G401 (cell line): Measurements from ENCODE around the gene WDR45. TPM values are rescaled to one million over a fixed set of nuclear protein-coding genes. Genes with fewer than 3 reads are reported as not detected.

Experiments
- DNase-seq: peaks from one replicate; pipeline ENCODE4 v3.0.0-alpha.2; 2015; ENCODE audit warnings: low spot score
- in situ Hi-C: cut with HindIII; loops from 2 replicates; pipeline ENCODE4 v1.10.0; 2016; ENCODE audit warnings: low sequenced_read_pairs, mixed read lengths
- total RNA-seq: library from RNA; depleted of rRNA; stranded (reverse); fragments of >200 nt; shearing (Covaris generic); gene quantifications from 2 replicates; pipeline ENCODE4 v1.2.3, GENCODE V29; 2014; rRNA removed

Gene WDR45
- total RNA-seq, 1 experiment from 2014 or later = 18.6 TPM

DNA sequence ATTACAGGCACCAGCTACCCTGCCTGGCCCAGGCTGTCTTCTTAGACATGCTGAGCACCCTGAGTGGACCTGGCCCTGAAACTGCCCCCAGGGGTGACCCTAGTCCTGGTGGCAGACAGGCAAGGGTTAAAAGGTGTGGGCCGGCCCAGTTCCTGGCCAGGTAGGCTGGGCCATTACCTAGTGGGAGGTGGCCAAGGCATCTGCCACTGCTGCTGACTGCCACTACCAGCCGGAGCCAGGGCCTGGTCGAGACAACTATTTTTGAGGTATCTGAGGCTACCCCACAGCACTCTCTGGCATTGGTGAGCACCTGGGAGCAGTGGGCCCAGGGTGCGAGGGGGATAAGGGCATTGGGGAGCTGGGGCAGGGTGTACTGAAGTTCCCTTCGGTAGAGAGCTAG is 20.9 kb downstream of the WDR45 start, which contains the start of gene CCDC120:
Gene CCDC120 (plus strand): TSS at position 206 of the 400 bp plus-strand sequence. CDS start 3,043 bp downstream, outside the sequence.
- in situ Hi-C loops = no loop called here
- peak; percentile 61 for DNase-seq

DNA sequence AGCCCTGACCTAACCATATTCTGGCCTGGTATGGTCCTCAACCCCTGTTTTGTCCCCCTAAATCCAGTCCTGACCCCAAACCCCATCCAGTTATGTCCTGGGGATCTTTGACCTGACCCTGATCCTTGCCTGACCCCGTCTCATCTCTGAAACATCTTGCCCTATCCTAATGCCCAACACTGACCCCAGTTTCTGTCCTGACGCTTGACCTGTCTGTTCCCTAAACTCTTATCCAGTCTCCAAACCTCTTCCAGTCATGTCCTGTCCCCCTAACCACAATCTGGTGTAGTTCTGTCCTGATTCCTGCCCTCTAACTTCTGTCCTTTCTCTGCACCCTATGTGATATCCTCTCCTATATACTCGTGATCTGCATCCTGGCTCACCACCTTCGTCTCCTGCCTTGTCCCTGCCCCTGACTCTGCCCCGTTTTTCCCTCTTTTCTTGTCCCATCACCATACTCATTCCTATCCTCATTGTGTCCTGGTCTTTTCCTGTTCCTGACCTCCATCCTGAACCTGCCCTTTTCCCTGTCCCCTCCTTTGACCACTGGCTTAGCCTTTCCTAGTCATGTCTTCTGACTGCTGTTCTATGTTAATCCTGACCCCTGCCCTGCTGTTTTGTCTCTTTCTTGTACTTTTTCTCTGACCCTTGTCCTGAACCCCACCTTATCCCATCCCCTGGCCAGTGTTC is 25.5 kb downstream of the WDR45 start:
- DNase-seq = no peak
- in situ Hi-C loops = no loop called here

DNA sequence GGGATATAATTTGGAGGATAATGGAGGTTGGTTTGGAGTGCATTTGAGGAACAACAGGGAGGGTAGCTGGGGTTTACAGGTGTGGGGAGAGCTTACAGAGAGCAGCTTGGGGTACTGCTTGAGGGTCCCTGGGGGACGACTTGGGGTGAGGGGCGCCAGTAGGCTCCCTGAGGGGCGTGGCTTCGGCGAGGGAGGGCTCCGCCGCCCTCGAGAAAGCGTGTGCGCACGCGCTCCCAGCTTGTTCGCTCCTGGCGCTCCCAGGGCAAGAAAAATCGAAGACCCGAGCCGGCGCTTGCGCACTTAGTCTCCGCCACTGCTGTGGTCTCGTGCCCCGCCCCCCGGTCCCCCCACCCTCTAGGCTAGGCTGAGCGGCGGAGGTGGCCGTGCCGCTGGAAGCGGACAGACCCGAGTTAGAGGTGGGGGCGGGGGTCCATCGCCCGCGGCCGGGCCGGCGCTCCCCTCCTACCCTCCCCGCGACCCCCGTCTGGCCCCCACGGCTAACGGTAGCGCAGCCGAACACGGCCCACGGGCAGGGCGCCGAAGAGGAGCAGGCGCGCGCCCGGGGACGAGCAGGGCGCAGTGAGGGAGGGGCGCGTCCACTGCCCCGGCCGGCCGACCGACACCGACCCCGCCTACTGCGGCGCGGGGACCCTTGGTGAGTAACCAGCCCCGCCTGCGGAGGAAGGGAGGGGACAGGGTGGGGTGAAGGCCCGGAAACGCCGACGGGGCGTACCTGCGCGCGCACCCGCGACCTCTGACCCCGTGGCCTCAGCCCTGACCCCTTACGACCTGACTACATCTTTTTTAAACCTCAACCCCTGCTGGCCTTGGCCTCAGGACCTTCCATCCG is 26.2 kb downstream of the WDR45 start:
- in situ Hi-C loops = no loop called here

DNA sequence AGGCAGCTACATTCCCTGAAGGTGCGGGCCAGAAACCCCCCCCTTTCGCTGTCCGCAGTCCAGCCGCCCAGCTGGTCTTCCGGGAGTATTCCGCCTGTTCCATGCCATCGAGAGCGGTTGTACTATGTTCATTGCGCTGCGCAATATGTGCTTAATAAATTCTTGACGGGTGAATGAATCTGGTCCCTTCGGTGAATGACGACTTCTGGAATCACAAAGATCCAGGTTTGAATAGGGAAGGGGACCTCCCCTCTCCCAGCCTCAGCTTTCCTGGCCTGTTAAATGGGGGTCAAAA is 35.8 kb downstream of the WDR45 start:
- in situ Hi-C loops = no loop called here
- DNase-seq = no peak

More for the DNA sequence above, 26.2 kb downstream of the WDR45 start:
- DNase-seq = peak; percentile 58

DNA sequence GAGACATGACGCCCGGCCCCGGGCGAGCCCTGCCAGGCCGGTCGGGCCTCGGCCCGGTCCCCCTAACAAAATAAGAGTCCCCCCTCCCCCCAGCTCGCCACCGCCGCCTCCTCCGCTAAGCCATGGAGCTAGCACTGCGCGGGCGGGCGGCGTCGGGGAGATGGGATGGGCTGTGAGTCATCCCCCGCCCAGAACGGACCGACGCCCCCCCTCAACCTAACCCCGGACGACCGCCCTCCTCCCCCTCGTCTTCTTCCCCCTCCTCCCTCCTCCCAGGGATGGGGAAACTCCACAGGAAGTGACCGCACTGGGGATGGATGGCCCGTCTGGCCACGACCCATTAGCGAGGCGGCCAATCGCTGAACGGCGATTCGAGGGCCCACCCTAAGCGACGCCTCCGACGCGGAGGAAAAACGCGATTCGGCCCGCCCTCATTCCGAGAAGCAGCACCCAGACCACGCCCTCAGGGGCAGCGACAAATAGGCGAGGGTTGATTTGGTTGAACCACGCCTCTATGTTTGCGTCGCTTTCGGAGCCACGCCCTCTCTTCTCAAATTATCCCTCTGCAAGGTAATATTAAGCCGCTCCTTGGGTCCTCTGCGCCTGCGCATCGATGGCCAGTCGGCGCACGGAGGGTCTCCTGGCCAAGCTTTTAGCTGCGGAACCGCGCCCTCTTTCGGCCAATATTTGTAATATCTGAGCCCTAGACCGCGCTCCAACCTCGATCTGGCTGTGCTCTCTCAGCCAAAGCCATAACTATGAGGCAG is 36.3 kb downstream of the WDR45 start, which contains the start of gene TFE3:
Gene TFE3 (minus strand): TSS at position 138 of the 767 bp plus-strand sequence. CDS start 131 bp downstream, at position 7.
- in situ Hi-C loops = no loop called here
- DNase-seq = peak; percentile 99

DNA sequence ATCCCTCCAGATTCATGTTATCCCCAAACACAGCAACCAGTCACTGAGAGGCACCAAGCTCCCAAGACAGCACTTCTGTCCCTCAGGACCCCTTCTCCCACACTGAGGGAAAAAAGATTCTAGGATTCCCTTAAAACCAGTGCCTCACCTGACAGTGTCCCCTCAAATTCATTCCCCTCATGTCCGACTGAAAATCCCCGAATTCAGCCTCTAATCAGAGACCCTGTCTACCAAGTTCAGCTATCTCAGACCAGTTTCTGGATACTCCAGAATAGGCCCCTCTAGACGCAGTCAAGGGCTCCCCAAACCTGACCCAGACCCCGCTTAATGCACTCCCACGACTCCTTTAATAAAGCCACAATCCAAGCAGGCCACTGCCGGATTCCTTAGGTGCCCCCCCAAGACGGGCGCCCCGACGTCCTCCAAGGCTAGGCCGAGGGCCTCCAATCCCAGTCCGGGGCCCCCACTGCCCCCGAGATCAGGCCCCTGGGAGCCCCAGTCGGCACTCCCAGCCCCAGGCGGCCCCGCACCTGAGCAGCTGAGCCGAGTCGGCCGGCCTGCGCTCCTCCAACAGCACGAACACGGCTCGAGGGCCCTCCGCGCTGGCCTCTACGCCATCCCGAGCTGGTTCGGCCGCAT is 37.0 kb downstream of the WDR45 start:
- no peak for DNase-seq

DNA sequence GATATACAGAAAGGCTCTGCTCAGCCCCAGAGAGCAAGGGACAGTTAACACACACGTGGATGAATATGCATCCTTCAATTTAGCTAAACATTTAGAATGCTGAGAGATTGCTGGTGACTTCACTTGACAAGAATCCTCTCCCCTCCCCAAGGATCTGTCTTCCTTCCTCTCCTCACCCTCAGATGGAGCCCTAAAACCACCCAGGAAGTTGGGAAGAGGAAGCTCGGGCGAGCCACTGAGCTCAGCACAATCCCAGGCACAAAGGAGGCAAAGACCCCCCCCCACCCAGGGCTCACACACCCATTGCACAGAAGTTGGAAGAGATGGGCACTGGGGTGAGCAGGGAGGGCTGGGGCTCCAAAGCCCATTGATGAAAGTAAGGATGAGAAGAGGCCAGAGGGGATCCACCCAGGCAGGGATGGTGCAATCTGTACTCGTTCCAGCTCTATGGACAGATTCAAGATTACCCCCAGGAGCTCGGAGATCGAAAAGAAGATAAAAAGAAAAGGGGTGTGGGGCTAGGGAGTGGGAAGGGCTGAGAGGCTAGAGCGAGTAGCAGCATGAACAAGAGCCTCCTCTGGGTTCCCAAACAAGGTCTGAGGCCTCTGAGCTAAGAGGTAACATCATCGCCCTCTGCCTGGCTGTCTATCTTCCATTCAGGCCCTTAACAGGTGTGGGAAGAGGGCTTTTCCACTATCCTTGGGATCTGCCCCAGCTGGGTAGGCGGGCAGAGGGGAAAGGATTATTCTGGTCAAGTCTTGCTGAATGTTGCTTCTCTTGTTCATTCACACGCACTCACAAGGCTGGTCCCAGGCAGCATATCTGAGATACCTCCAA is 37.7 kb downstream of the WDR45 start:
- peak; percentile 33 for DNase-seq
- in situ Hi-C loops = no loop called here

More for the DNA sequence above, 37.0 kb downstream of the WDR45 start:
- in situ Hi-C loops = no loop called here

DNA sequence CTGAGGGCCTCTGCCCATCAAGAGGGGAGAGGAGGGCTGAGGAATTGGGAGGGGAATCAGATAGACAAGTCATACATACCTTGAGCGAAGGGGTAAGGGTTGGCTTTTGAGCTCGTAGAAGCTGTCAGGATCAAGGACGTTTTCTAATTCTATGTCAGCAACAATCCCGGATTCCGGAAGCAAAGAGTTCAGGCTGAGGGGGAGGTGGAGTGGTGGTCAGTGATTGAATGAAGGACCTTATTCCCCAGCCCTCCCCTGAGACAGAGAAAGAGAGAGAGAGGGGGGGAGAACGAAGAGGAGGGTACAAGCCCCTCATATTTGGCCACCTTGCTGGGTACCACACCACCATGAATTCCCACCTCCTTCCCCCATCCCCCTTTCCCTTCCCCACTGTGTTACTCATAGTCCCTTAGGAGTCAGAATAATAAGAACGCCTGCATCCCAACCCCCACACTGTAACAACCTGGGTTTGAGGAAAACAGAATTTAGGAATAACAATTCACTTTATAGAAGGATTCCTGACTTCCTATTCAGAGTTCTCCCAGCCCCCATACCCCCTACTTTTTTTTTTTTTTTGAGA is 39.2 kb downstream of the WDR45 start:
- DNase-seq = no peak
- in situ Hi-C loops = no loop called here

DNA sequence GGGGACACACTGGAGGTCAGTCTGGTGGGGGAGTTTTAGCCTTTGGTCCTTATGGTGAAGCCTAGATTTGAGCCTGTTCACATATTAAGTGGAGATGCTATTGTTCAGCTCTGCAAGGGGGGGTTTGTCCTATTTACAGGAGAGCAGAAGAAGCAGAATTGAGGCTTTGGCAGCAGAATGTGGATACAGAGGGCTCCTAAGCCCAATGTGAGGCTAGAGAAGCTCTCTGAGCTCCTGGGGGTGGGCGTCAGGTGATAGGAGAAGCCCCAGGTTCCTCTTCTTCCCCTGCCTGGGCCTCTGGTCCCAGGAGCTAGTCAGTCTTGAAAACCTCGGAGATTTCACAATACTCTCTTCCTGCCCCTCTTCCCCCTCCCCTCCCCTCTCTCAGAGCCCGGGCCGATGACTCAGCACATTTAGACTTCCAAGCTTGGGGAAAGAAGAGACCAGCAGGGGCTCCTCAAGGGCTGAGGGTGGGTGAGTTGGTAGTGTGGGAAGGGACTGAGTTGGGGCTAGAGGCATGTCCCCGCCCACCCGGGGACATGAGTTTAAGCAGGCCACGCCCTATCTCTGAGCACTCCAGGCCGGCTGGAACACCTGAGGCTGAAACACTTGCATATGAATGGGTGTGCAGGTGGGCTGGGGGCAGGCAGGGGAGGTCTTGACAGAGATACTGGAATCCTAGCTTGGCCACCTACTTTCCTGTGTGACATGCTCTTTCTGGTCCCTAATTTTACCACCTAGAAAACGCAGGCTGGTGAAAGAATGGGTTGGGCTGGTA is 39.9 kb downstream of the WDR45 start:
- in situ Hi-C loops = no loop called here
- DNase-seq = peak; percentile 37

DNA sequence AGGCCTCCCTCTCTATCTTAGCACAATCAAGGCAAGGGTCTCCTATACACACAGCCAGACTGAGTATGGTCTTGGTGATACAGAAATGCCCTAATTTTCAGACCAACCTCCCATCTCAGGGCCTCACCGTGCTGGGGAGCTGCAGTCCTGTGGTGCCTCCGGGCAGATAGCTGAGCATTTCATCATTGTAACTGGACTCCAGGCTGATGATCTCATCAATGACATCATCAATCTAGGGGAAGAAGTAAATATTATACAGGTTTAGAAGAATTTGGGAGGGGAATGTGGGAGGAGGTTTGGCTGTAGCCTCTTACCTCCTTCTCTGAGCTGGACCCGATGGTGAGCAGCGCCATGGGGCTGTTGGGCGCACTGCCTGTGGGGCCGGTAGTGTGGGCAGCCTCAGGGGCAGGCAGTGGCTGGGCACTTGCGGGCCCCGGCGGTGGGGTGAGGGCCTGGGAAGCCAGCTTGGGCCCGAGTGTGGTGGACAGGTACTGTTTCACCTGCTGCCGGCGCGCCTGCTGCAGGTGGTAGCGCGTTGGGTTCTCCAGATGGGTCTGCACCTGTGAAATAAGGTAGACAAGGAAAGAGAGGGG is 41.7 kb downstream of the WDR45 start:
- in situ Hi-C loops = no loop called here
- no peak for DNase-seq

DNA sequence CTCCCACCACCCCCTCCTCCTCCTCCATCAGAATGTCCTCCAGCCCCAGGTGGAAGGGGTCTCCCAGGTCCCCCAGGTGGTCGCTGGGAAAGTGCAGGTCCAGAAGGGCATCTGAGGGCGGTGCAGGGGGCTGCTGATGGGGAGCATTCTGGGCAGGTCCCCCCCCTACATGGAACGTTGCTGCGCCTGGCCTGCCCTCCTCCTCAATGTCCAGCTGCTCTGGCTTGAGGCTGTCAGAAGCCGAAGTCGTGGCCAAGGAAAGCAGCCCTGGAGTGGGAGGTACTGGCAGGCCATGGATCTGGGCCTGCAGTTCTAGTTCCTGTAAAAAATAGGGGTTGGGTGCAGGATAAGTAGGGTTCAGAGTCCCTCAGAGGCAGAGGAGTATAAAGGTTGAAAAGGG is 49.4 kb downstream of the WDR45 start:
- no peak for DNase-seq
- in situ Hi-C loops = no loop called here

DNA sequence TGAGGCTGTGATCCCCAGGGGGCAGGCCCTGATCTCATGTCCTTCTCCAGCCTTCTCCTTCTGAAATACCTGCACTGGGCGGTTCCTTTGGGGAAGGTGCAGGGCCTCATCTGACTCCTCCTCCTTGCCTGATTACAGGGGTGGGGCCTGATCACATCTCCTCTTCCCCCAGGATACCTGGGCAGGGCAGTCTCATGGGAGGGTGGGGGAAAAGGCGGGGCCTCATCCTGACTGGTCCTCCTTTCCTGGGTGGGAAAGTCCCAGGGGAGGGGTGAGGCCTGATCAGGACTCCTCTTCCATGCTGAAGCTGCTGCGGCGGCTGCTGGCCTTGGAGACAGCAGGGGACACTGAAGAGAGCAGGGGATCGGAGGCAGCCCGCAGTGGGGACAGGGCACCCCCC is 49.8 kb downstream of the WDR45 start:
- in situ Hi-C loops = no loop called here

More for the DNA sequence above, 49.8 kb downstream of the WDR45 start:
- no peak for DNase-seq

Other genes with a start within 250 kb of the WDR45 start
- 3.5 TPM in 1 of 2 replicates, not detected in the other for gene PCSK1N, start 244.3 kb downstream of the WDR45 start, total RNA-seq
- gene TIMM17B, start 182.1 kb downstream of the WDR45 start, total RNA-seq = 115 and 138 TPM in 2 replicates
- 96.1 and 119 TPM in 2 replicates for gene PQBP1, start 182.0 kb downstream of the WDR45 start, total RNA-seq
- 10.1 and 15.7 TPM in 2 replicates for gene SLC35A2, start 168.2 kb downstream of the WDR45 start, total RNA-seq
- 14.6 and 20.6 TPM in 2 replicates for gene PIM2, start 160.9 kb downstream of the WDR45 start, total RNA-seq
- gene OTUD5, start 122.3 kb downstream of the WDR45 start, total RNA-seq = 70.5 and 75.2 TPM in 2 replicates
- 0.37 and 0.44 TPM in 2 replicates for gene KCND1, start 108.0 kb downstream of the WDR45 start, total RNA-seq
- 19.1 and 22.9 TPM in 2 replicates for gene GRIPAP1, start 77.6 kb downstream of the WDR45 start, total RNA-seq
- gene TFE3, start 36.5 kb downstream of the WDR45 start, total RNA-seq = 27.3 and 50.0 TPM in 2 replicates
- gene CCDC120, start 20.9 kb downstream of the WDR45 start, total RNA-seq = 0.12 and 0.98 TPM in 2 replicates
- gene PRAF2, start 5.9 kb downstream of the WDR45 start, total RNA-seq = 4.6 and 10.8 TPM in 2 replicates
- 27.2 and 28.2 TPM in 2 replicates for gene GPKOW, start 43.8 kb upstream of the WDR45 start, total RNA-seq
- gene MAGIX, start 82.9 kb upstream of the WDR45 start, total RNA-seq = 2.7 and 14.2 TPM in 2 replicates
- gene PLP2, start 92.0 kb upstream of the WDR45 start, total RNA-seq = 26.8 and 32.4 TPM in 2 replicates
- 15.4 and 18.4 TPM in 2 replicates for gene PRICKLE3, start 106.5 kb upstream of the WDR45 start, total RNA-seq
- gene SYP, start 120.3 kb upstream of the WDR45 start, total RNA-seq = 8.7 and 13.8 TPM in 2 replicates
- gene CACNA1F, start 153.5 kb upstream of the WDR45 start, total RNA-seq = not detected in 2 replicates
- gene CCDC22, start 155.6 kb upstream of the WDR45 start, total RNA-seq = 24.2 and 32.0 TPM in 2 replicates
- not detected in 2 replicates for gene FOXP3, start 184.8 kb upstream of the WDR45 start, total RNA-seq
- 2.0 and 2.5 TPM in 2 replicates for gene PPP1R3F, start 189.9 kb upstream of the WDR45 start, total RNA-seq
- gene GAGE10, start 223.8 kb upstream of the WDR45 start, total RNA-seq = not detected in 2 replicates
- not detected in 2 replicates for gene GAGE12J, start 242.2 kb upstream of the WDR45 start, total RNA-seq